HG02885 (cell line): Measurements from ENCODE around the gene CHD1.

ENCODE experiments used
- ATAC-seq: cut with Tn5 transposase; IDR thresholded peaks from one replicate; pipeline ENCODE4 v1.9.1; 2021; ENCODE audit warnings: mild to moderate bottlenecking; ENCODE audit not compliant: unreplicated experiment, poor library complexity

Gene CHD1

DNA sequence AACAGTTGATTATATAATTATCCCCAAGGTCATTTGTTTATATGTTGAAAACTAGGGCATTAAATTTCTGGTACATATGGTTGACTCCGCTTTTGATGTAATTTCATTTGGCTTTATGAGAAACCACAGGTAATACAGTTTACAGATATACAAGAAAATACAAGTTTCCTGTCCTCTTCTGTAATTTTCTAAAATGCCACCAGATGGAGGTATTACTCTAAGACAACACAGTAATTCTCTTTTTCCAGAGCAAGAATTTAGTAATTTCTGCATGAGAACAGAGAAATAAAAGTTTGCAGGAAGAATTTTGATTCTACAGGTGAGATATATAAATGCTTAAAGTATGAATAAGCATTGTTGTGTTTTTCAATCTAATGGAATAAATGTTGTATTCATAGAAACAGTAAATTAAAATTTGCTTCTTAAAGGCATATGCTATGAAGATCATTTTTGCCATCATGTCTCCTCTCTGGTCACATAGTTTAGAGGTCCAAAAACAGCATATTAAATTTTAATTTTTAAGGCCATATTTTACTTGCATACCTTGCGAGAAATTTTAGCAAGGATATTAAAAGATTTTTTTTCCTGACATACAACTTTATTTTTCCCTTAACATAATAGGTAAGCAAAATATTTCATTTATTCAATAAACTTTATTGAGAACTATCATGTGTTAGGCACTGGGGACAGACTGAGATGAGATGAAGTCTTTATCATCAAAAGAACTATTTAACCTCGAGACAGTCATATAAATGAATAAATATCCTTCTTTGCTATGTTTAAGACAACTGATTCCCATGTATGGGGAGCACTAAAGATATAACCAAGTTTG, 22.7 kb downstream of the CHD1 start:
- peak; percentile 73 for ATAC-seq

DNA sequence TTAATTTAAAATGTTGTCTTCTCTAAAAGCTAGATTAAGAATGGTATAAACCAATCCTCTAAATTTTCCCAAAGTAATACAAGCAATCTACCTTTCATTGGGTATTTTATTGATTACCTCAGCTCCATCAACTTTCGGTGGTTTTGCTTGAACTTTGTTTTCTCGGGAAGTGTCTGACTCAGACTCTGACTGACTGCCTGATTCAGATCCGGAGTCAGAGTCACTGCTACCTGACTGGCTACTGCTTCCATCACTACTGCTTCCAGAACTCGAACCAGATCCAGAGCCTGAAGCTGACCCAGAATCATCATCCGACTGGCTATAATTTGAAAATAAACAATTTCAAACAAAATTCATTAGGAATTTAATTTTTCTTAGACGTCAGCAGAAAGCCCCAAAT, 24.0 kb downstream of the CHD1 start:
- ATAC-seq: no peak

GRCh38 chr5:98902733-98903132, 26.1 kb downstream of the CHD1 start:
- no peak for ATAC-seq

- no peak for ATAC-seq
Measured at GRCh38 chr5:98899456-98899855, 29.4 kb downstream of the CHD1 start.

- ATAC-seq: no peak
Measured at GRCh38 chr5:98898743-98899142, 30.1 kb downstream of the CHD1 start.

- no peak for ATAC-seq
Measured at GRCh38 chr5:98891591-98891990, 37.2 kb downstream of the CHD1 start.

DNA sequence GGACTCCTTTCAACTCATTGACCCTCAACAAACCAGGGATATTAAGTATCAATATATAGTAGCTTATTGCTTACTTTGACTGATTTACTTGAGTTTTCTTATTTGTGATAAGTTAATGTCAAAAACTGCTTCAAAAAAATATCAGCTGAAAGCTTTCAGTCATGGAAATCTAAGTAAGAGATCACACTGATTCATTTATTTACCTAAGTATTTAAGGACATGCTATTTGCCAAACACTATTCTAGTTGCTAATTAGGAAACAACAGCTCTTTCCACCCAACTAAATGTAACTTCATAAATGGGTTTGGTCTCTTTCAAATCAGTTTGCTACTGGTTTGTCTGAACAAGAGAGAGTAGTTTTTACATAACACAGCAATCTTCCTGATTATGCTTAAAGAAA, 48.2 kb downstream of the CHD1 start:
- no peak for ATAC-seq

DNA sequence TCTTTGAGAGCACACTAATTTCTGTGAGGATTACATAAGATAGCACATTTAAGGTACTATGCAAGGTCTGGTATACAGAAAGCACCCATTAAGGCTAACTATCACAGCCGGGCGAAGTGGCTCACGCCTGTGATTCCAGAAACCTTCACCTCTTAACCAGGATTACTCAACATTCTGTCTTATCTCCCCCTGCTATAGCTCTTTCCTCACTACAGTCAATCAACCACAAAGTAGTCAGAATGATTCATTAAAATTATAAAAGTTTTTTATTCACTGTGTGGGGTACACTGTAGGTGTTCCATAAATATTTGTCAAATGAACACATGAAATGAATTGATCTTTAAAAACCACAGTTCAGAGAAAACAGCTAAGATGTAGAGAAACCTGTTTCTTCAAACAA, 48.7 kb downstream of the CHD1 start:
- no peak for ATAC-seq

DNA sequence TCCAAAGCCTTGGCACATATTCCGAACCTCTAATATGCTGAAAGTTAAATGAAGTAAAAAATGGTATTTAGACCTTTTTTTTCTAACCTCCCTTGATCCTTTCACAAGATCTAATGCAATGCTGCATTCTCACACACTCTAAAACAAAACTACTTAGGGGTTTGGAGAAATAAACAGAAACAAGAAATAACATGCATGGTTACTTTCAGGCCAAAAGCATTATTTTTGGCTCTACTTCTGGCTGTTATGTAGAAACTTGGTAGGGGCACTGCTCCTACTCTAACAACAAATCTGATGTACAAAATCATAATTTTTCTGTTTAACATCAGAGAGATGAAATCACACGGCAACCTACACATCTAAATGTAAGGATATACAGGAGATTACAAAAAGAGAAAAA, 51.2 kb downstream of the CHD1 start:
- ATAC-seq: no peak

DNA sequence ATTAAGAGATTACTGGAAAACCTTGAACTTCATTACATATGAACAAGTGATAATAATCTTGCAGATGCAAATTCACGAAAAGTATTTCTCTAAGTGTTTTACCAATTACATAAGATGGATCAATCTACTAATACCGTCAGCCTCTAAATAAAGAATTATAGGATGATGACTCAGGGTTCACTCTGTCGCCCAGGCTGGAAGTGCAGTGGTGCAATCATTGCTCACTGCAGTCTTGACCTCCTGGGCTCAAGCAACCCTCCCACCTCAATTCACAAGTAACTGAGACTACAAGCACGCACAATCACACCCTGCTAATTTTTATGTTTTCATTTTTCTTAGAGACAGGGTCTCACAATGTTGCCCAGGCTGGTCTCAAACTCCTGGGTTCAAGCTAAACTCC, 56.1 kb downstream of the CHD1 start:
- no peak for ATAC-seq

DNA sequence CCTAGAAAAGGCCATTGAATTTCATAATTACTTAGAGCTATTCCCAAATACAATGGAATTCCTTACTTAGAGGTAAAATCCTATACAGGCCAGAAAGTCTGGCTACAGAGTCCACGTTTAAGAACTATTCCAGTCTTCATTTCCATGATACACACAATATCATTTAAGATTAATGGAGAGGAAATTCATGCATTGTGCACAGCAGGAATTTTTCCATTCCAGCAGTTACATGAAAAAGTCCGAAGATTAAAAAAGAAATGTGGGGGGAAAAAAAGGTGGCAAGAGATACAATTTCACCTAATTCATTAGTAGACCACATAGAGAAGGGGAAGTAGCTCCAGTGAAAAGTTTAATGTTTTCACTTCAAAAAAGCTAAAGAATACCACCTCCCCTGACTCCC, 63.1 kb downstream of the CHD1 start:
- ATAC-seq: no peak

- no peak for ATAC-seq
Measured at GRCh38 chr5:98847054-98847453, 81.8 kb downstream of the CHD1 start.

DNA sequence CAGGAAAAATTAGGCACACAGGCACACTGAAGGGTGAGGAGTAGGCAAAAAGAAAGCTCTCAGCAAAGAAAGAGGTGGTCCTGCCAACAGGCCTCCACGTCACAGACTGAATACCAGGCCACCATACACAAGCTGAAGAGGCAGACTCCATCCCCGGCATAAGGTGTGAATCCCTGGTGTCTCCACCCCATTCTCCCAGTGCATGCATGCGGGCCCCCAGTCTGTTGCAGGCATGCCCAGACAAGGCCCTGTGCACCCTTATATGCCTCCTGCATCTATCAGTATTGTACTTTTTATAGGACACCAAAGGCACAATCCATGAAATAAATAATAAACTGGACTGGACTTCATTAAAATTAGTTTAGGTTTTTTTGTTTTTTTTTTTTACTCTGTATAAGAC, 82.3 kb downstream of the CHD1 start:
- no peak for ATAC-seq

DNA sequence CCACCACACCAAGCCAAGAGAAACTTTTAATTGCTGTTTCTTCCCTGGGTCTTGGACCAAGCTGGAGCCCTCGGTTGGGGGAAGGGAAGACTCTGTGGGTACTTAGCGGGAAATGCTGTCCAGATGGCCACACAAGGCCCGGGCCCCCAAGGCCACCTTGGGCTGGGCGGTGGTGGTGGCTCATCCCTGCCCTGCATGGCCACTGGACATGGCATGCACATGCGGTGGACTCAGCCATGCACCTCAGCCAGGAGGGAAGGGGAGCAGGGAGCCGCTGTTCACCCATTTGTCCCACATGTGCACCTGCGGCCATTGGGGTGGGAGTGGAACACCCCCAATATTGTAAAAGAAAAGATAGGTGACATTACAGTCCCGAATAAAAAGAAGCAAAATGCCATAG, 82.9 kb downstream of the CHD1 start:
- no peak for ATAC-seq

DNA sequence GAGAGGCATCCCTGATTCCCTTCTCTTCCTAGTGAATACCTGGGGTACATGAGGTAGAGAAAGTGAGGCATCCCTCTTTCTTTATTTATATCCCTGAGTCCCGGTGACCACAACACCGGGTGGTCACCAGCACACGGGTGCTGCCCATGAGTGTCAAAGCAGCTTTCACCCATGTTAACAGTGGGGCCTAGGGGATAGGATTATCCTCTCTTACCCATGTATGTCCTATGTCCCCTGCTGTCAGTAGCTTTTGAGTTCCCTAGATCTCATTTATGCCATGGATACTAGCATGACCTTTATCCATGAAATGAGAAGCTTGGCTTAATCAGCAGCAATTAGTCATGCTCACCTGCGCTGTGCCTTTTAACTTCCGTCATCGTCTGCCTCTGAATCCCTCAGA, 83.9 kb downstream of the CHD1 start:
- ATAC-seq: no peak

- no peak for ATAC-seq
Measured at GRCh38 chr5:98843481-98843880, 85.3 kb downstream of the CHD1 start.

DNA sequence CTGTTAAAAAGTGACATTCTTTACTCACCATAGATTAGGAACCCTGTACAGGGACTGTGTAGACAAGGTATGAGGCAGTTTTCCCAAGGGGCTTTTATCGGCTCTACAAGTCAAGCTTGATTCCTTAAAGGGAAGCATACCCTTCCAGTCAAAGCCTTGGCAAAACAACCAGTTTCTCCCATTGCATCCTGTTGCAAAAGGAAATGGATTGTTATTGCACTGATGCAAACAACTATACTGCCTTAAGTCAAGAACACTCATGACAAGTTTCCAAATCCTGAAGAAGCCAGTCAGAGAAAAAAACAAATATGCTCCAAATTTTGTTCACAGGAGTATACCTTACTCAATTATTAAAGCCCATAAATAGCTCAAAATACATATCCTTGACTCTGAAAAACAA, 87.9 kb downstream of the CHD1 start:
- ATAC-seq: no peak

DNA sequence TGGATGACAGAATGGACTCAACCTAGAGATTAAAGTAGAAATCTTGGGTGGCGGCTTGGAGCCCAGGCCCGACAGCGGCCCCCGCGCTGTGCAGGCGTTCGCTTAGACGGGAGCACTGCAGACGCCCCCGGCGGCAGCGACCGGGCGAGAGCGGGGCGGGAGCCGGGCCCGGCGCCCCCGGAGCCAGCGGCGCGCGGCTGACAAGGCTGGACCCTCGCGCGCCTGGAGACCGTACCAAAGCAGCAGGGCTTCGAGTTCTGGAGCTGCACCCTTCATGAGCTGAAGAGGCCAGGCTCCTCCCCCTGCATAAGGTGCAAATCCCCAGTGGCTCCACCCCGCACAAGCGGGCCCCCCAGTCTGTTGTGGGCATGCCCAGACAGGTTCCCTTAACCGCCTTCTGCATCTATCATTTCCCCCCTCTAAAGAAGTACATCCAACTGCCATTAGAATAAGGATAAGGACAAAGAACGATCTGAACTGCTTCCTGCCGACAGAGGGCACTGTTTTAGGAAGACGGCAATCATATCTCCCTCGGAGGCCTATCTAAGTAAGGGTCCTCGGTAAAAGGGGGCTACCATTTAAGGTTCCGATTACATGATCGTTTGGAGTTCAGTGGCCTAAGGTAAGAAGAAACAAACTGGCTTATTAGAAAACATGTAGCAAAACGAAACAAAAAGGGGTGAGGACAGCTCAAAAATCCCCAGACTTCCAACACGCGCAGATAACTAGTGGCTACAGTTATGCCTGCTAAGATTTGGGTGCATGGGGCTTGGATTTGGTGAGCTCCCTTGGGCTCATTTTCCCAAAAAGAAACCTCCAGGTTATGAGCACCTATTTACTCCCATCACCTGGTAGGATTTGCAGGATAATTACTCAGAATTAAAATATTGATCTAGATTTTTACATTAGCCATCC, 89.1 kb downstream of the CHD1 start:
- peak; percentile 46 for ATAC-seq

DNA sequence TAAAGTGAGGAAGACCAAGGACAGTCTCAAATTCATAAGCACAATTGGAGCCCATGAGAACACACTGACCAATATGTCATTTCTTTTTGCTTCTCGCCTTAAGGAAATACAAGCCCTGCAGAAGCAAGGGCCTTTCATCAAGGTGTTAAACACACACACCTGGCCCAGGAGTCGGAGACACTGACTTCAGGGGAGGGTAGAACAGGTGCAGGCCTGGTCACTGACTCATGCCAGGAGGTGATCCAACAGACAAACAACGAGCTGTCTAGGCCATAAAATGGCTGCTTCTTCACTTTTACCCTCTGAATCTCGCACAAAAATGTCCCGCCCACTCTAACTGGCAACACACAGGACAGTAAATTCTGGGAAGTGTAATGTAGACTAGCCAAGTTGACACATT, 92.6 kb downstream of the CHD1 start:
- ATAC-seq: no peak

GRCh38 chr5:98827588-98828284, 101.1 kb downstream of the CHD1 start:
- no peak for ATAC-seq

DNA sequence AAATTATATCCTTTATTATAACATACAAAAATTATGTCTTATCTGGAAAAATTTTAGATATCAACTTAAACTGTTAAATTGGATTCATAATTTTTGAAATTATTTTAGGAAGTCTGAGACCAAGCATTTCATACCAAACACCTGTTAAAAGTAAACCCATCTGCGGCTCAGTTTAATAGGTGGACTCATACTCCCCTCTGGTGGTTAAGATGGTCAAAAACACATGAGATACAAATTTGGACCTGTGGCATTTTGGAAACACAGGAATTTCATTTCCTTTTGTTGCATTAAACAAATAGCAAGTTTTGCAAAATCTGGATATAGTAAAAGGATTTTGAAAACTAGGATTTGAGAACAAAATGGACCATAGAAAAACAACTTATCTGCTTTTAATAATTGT, 101.6 kb downstream of the CHD1 start:
- ATAC-seq: peak; percentile 91
